IPS DF 4.7 (cell line): Measurements from ENCODE around the gene CPNE6.
A peak's percentile ranks its signal among the peaks of the same experiment; 100 is the strongest.

Source experiments
- DNase-seq: peaks from one replicate; pipeline ENCODE4 v3.0.0-alpha.2; 2013; ENCODE audit warnings: low spot score; ENCODE audit errors: extremely low read depth

Gene CPNE6

GRCh38 chr14:24086193-24086955 lies 15.0 kb downstream of the CPNE6 start:
- no peak for DNase-seq

GRCh38 chr14:24087004-24087403 lies 15.6 kb downstream of the CPNE6 start:
- DNase-seq: no peak

GRCh38 chr14:24088095-24088494 lies 16.7 kb downstream of the CPNE6 start:
- no peak for DNase-seq

GRCh38 chr14:24089890-24090289 lies 18.5 kb downstream of the CPNE6 start:
- no peak for DNase-seq

- no peak for DNase-seq
These were observed 20.7 kb downstream of the CPNE6 start for GRCh38 chr14:24092110-24092504.

GRCh38 chr14:24092505-24093206 lies 21.3 kb downstream of the CPNE6 start:
- no peak for DNase-seq

GRCh38 chr14:24093207-24093900 lies 22.0 kb downstream of the CPNE6 start:
- DNase-seq: no peak

GRCh38 chr14:24093901-24094840 lies 22.8 kb downstream of the CPNE6 start, which contains the start of gene PCK2:
PCK2 (plus strand) TSS chr14:24094311; CDS start chr14:24094406, 95 bp downstream.
- DNase-seq: peak; percentile 53

- no peak for DNase-seq
These were observed 23.5 kb downstream of the CPNE6 start for GRCh38 chr14:24094841-24095270.

GRCh38 chr14:24095271-24096068 lies 24.1 kb downstream of the CPNE6 start:
- DNase-seq: no peak

- no peak for DNase-seq
These were observed 25.3 kb downstream of the CPNE6 start for GRCh38 chr14:24096545-24097181.

GRCh38 chr14:24098229-24098926 lies 27.0 kb downstream of the CPNE6 start:
- DNase-seq: no peak

GRCh38 chr14:24098927-24099813 lies 27.8 kb downstream of the CPNE6 start:
- DNase-seq: no peak

GRCh38 chr14:24100197-24100981 lies 29.0 kb downstream of the CPNE6 start:
- no peak for DNase-seq

GRCh38 chr14:24100982-24101494 lies 29.7 kb downstream of the CPNE6 start:
- DNase-seq: no peak

GRCh38 chr14:24102357-24103048 lies 31.1 kb downstream of the CPNE6 start:
- DNase-seq: no peak
